Measurements from ENCODE around the gene MOB3A. TPM values are rescaled to one million over a fixed set of nuclear protein-coding genes. Genes with fewer than 3 reads are reported as not detected.
"Not testable (repeated sequence)": the region's sequence is repeated elsewhere in the genome, so short reads cannot be mapped to it uniquely, and the experiment has no call there.

MOB3A gene
- total RNA-seq, 2 donors from 2014 or later, result 37.8 to 50.9 TPM

DNA sequence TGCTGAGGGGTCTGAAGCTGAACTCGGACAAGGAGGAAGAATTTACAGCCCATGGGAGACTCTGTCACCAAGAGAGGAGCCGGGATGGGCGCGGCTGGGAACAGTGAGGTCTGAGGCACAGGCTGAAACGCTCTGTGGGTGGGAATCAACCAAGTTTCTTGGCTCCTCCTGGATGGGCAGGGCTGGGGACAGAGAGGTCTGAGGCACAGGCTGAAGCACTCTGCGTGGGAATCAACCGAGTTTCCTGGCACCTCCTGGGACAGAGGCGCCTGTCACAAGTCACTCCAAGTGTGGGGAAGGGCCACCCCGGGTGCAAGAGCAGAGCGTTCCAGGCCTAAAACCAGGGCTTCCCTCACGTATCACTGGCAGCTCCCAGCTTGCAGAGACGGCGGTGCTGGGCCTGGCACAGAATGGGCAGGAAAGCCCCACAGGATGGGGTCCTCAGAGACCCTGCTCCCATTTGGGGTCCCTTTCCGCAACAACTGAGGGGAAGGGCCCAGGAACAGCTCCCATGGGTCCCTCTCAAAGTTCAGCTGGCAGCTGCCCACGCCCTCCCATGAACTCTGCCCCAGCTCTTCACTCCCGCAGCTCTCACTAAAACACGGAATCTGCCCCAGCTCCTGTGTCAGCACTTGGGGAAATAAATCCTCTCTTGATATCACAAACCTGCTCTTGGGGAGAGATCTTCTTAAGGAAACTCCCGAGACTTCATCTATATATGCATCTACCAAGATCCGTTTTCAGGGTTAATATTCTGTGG is 36.8 kb upstream of the MOB3A start:
- DNase-seq (ENCODE audit: low spot score), result no peak
- no peak for ATAC-seq (ENCODE audit: insufficient number of reproducible peaks, low FRiP score, low read depth)
- no peaks in the 10 kb centered on the region for H3K4me1 ChIP-seq (ENCODE audit: control insufficient read depth in 1 of 2, low read depth in 2 of 2)
- H3K27me3 ChIP-seq (replicated peaks; ENCODE audit: insufficient read depth), result no peaks in the 10 kb centered on the region
- TF ChIP-seq, protein P1, sequence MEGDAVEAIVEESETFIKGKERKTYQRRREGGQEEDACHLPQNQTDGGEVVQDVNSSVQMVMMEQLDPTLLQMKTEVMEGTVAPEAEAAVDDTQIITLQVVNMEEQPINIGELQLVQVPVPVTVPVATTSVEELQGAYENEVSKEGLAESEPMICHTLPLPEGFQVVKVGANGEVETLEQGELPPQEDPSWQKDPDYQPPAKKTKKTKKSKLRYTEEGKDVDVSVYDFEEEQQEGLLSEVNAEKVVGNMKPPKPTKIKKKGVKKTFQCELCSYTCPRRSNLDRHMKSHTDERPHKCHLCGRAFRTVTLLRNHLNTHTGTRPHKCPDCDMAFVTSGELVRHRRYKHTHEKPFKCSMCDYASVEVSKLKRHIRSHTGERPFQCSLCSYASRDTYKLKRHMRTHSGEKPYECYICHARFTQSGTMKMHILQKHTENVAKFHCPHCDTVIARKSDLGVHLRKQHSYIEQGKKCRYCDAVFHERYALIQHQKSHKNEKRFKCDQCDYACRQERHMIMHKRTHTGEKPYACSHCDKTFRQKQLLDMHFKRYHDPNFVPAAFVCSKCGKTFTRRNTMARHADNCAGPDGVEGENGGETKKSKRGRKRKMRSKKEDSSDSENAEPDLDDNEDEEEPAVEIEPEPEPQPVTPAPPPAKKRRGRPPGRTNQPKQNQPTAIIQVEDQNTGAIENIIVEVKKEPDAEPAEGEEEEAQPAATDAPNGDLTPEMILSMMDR (IDR thresholded peaks at IDR 0.05), result no peak
- no peak overlapping the region for H3K4me3 ChIP-seq
- peaks cover 47% of the 10 kb centered on the region for H3K36me3 ChIP-seq
- no peaks in the 10 kb centered on the region for H3K9me3 ChIP-seq
- H3K27ac ChIP-seq, result no peak overlapping the region

DNA sequence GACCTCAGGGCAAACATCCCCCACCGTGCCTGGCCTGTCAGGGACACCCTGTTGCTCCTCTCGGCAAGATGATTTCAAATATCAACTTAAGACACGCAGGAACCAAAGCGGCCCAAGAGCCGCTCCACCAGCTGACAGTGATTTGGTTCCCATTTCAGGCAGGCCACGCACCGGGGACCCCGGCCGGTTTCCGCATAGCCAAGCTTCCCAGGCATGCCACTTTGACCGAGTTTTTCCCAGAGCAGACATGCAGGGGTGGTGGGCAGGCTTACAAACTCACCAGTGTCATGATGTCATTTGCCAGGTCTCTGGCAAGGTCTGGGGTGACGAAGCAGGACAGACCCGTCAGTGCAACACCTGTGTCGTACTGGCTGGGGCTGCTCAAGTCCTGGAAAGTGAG is 36.1 kb upstream of the MOB3A start:
- ATAC-seq (ENCODE audit: insufficient number of reproducible peaks, low FRiP score, low read depth), result no peak
- no peaks in the 10 kb centered on the region for H3K27me3 ChIP-seq (replicated peaks; ENCODE audit: insufficient read depth)
- no peak for DNase-seq (ENCODE audit: low spot score)
- no peaks in the 10 kb centered on the region for H3K9me3 ChIP-seq
- no peak overlapping the region for H3K4me3 ChIP-seq
- no peaks in the 10 kb centered on the region for H3K4me1 ChIP-seq (ENCODE audit: control insufficient read depth in 1 of 2, low read depth in 2 of 2)
- TF ChIP-seq, protein P1 (IDR thresholded peaks at IDR 0.05), result no peak
- peaks cover 48% of the 10 kb centered on the region for H3K36me3 ChIP-seq
- no peak overlapping the region for H3K27ac ChIP-seq

DNA sequence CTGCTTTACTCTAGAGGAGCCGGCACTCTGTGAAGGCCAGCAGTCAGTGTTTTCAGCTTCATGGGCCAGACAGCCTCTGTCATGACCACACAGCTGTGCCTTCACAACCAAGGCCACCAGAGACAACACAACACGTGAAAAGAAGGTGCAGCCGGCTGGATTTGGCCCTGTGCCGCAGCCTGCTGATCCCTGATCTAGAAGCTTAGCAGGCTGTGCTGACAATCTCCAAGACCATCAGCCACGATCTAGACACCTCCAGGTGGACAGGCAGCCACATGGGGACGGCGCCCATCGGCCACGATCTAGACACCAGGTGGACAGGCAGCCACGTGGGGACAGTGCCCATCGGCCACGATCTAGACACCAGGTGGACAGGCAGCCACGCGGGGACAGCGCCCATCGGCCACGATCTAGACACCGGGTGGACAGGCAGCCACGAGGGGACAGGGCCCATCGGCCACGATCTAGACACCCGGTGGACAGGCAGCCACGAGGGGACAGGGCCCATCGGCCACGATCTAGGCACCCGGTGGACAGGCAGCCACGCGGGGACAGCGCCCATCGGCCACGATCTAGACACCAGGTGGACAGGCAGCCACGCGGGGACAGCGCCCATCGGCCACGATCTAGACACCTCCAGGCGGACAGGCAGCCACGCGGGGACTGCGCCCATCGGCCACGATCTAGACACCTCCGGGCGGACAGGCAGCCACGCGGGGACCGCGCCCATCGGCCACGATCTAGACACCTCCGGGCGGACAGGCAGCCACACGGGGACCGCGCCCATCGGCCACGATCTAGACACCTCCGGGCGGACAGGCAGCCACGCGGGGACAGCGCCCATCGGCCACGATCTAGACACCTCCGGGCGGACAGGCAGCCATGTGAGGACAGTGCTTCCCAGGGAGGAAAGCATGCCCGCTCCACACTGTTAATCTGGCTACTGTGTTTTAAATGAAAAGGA is 35.2 kb upstream of the MOB3A start:
- H3K9me3 ChIP-seq; H3K27ac ChIP-seq; H3K4me1 ChIP-seq (ENCODE audit: control insufficient read depth in 1 of 2, low read depth in 2 of 2); H3K27me3 ChIP-seq (replicated peaks; ENCODE audit: insufficient read depth); ATAC-seq (ENCODE audit: insufficient number of reproducible peaks, low FRiP score, low read depth); DNase-seq (ENCODE audit: low spot score); H3K4me3 ChIP-seq: not testable (repeated sequence)
- peaks cover 43% of the 10 kb centered on the region for H3K36me3 ChIP-seq

DNA sequence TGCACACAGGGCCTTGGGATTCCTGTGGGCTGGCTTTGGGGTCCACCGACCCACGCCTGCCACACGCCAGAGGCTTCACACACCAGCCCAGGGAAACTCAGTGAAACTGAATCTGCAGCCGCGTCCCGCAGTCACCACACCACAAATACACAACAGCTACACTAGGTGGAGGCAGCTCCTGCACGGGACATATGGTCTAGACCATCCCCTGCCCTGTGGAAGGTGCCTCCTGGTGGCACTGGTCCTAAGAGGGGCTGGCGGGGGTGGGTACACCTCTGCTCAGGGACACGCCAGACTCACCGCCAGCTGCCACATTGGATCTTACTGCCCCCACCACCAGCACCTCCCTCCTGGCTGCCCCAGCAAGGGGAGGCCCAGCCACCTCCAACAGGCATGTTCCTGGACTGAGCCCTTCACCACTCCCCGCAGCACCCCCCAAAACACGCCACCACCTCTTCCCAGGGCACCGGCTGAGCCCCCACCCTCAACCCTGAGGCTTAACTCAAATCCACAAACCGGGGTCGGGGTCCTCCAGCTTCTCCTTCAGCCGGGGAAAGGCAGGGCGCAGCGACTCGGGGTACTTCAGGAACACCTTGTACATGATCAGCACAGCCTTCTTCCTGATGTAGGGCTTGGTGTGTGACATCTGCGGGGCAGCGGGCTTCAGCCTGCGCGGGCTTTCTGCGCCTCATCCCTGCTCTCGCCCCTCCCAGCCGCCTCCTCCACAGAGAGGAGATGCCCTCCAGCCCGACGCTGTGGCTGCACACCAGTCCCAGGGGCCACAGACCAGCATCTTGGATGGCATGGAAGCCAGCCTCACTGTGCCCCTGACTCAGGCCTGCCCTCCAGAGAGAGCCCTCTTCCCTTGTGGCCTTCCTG is 34.0 kb upstream of the MOB3A start:
- Histone ChIP-seq H3K27ac (no peak overlapping the region), H3K4me1 (ENCODE audit: control insufficient read depth in 1 of 2, low read depth in 2 of 2) (no peaks in the 10 kb centered on the region), H3K4me3 (no peak overlapping the region), H3K9me3 (no peaks in the 10 kb centered on the region), H3K36me3 (peaks cover 42% of the 10 kb centered on the region), H3K27me3 (replicated peaks; ENCODE audit: insufficient read depth) (no peaks in the 10 kb centered on the region)
- DNase-seq (ENCODE audit: low spot score), result no peak
- ATAC-seq (ENCODE audit: insufficient number of reproducible peaks, low FRiP score, low read depth), result no peak
- TF ChIP-seq, protein P1 (IDR thresholded peaks at IDR 0.05), result no peak

DNA sequence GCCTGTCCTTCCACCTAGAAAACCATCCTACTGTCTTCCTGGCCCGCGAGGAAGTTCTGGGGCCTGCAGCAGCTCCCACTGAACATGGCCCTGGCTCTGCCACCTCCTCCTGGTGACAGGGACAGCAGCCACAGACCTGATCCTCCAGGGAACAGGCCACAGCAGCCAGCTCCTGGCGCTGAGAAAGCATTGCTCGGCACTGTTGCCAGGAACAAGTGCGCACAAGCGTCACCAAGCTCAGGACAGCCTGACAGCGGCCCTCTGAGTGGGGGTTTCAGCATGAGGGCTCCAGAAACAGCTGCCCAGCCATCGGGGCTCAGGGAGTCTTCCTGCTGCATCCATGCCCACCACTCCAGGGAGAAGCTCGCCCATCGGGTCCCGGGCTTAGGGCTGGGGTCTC is 33.4 kb upstream of the MOB3A start:
- H3K4me3 ChIP-seq, result no peak overlapping the region
- peaks cover 43% of the 10 kb centered on the region for H3K36me3 ChIP-seq
- H3K27me3 ChIP-seq (replicated peaks; ENCODE audit: insufficient read depth), result no peaks in the 10 kb centered on the region
- TF ChIP-seq, protein P1 (IDR thresholded peaks at IDR 0.05), result no peak
- H3K4me1 ChIP-seq (ENCODE audit: control insufficient read depth in 1 of 2, low read depth in 2 of 2), result no peaks in the 10 kb centered on the region
- H3K9me3 ChIP-seq, result no peaks in the 10 kb centered on the region
- no peak for ATAC-seq (ENCODE audit: insufficient number of reproducible peaks, low FRiP score, low read depth)
- H3K27ac ChIP-seq, result no peak overlapping the region
- DNase-seq (ENCODE audit: low spot score), result no peak
